ENCODE measurements around the gene USP2.

DNA sequence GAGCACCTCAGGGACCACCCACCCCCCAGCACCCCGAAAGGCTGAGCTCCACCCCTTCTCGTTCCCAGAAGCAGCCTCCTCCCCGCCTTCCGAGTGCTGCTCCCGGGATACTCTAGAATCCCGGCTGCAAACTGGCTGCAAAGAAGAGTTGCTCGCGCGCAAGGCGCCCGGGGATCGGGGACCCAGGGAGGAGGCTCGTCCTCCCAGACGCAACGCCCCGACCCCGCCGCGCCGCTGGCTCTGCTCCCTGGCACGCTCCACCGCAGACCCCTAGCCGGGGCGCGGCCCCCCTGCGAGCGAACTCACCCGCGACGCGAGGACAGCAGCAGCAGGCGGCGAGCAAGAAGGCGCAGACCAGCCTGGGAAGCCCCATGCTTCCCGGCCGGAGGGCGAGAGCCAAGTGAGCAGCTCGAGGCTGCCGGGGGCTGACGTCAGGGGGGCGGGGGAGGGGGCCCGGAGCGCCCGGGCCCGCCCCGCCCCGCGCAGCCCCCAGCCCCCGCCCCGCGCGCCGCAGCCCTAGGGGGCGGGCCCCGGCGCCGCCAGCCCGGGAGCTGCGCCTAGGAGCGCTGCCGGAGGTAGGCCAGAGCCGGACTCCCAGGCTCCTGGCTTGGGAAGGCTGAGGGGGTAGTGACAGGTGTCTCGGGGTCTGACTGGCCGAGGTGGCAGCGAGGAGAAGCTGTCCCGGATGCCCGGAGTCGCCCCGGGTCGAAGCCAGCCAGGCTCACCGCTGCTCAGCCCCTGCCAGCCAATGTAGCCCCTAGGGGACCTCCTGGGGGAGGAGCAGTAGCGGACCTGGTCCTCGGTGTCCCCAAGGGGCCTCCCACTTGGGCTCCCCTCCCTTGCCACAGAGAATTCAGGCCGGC, 64.5 kb downstream of the USP2 start, which contains the start of gene MCAM:
- TF ChIP-seq, protein P1, sequence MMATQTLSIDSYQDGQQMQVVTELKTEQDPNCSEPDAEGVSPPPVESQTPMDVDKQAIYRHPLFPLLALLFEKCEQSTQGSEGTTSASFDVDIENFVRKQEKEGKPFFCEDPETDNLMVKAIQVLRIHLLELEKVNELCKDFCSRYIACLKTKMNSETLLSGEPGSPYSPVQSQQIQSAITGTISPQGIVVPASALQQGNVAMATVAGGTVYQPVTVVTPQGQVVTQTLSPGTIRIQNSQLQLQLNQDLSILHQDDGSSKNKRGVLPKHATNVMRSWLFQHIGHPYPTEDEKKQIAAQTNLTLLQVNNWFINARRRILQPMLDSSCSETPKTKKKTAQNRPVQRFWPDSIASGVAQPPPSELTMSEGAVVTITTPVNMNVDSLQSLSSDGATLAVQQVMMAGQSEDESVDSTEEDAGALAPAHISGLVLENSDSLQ (IDR thresholded peaks at IDR 0.05), result no peak
- TF ChIP-seq CTBP1 (IDR thresholded peaks at IDR 0.05; ENCODE audit: borderline replicate concordance), result no peak
- TF ChIP-seq FOXM1 (IDR thresholded peaks at IDR 0.05; ENCODE audit: borderline replicate concordance), result no peak
- no peak for TF ChIP-seq SP1 (IDR thresholded peaks at IDR 0.05)
